ENCODE measurements around the gene FBLN2.

Gene FBLN2

DNA sequence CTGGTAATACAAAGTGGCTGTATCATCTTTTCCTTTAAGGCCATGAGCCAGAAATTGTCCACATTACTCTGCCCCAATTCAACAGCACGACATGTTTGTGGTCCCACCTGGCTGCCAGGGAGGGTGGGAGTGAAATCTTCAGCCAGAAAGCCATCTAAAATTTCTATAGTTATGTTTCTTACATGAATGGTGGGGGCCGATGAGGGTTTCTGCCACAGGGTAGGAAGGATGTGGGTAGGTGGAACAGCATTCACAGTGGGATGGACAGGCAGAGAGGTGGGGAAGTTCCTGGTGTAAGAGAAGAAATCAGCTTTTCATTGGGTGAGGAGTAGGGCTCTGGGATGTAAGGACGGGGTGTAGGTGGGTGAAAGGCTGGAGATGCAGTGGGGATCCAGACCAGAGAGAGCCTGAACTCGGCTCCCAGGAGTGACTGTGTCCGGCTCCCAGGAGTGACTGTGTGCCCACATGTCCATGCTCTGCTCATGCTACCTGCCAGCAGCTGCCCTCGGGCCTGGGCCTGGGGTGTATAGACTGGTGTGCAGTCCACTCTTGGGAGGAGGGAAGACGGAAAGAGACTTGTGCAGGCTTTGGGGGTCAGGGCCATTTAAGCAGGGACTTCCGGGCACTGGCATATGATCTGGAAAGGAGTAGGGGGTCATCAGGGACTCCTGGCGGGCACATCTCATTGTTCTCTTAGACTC is 3.8 kb upstream of the FBLN2 start:
- TF ChIP-seq, protein P1, sequence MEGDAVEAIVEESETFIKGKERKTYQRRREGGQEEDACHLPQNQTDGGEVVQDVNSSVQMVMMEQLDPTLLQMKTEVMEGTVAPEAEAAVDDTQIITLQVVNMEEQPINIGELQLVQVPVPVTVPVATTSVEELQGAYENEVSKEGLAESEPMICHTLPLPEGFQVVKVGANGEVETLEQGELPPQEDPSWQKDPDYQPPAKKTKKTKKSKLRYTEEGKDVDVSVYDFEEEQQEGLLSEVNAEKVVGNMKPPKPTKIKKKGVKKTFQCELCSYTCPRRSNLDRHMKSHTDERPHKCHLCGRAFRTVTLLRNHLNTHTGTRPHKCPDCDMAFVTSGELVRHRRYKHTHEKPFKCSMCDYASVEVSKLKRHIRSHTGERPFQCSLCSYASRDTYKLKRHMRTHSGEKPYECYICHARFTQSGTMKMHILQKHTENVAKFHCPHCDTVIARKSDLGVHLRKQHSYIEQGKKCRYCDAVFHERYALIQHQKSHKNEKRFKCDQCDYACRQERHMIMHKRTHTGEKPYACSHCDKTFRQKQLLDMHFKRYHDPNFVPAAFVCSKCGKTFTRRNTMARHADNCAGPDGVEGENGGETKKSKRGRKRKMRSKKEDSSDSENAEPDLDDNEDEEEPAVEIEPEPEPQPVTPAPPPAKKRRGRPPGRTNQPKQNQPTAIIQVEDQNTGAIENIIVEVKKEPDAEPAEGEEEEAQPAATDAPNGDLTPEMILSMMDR (IDR thresholded peaks at IDR 0.05; ENCODE audit: low read depth, low read length) = no peak
- no peak overlapping the region for H3K4me3 ChIP-seq (ENCODE audit: low read depth, low read length)

DNA sequence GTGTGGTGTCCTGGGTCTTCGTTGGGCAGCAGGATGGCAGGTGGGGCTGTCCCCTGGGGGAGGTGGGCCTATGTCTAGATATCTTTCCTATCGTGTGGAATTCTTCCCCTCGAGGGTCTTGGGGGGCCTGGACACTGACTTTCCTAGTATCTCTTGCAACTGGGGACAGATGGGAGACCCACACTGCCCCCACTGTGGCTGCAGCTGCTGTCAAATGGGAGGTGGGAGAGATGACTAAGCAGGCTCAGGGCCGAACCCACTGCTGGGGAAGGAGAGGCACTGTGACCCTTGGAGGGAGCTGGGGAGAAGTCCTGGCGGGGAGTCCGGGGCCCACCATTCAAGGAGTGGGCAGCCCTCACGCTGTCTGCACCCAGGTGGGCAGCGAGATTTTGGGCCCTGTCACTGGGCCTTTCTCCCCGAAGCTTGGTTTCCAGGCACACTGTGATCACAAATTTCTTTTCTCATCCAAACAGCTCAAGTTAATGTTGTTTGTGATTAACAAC is 2.9 kb upstream of the FBLN2 start:
- no peak overlapping the region for H3K4me3 ChIP-seq (ENCODE audit: low read depth, low read length)
- TF ChIP-seq, protein P1 (IDR thresholded peaks at IDR 0.05; ENCODE audit: low read depth, low read length) = no peak

DNA sequence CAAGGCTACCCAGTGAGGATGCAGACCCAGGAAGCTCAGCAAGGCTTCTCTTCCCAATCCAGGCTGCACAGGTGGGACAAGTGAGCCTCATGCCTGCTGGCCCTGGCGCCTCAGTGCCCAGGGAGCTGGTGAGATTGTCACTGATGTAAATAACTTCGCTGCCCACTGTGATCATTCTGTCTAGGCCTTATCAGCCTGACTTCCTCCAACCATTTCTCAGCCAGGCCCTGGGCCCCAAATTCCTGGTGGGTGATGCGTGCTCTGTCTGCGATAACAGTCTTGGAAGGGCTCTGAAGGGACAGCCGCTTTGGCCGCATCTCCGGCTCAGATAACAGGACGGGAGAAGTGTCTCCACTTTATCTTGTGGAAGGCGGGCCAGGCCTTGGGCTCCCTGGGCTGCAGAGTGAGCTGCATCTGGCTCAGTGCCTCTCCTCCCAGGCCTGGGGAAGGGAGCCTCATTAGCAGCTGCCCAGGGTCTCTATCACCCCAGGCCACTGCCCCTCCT is 2.2 kb upstream of the FBLN2 start:
- H3K4me3 ChIP-seq (ENCODE audit: low read depth, low read length) = no peak overlapping the region
- TF ChIP-seq, protein P1 (IDR thresholded peaks at IDR 0.05; ENCODE audit: low read depth, low read length) = no peak

DNA sequence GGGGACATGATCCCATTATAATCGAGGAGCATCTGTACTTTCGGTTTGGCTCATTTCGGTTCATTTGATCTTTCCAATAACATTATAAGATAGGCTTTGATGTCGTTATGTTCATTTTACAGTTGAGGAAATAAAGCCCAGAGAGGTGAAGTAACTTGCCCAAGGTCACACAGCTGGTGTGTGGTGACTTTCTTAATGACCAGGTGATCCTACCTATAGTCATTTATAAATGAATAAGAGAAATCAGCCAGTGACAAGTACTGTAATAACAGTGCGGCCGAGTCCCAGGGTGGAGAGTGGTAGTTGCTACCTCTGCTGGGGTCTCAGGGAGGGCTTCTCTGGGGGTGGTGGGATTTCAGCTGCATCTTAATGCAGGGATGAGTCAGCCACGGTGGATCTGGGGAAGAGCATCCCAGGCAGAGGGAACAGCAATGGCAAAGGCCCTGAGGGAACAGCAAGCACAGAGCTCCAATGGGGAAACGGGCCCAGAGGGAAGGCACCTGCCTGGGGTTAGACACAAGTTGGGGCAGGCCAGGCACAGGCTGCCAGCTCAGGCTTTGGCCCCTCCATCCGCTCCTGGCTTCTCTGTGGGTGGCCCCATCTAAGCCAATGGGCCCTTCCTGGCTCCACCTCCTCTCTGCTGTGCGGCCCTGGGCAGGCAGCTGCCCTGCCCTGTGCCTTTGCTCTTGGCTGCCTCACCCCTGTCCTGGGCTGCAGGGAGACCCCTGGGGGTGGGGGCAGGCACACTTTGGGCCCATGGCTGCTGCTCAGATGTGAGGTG is 1.1 kb upstream of the FBLN2 start:
- H3K4me3 ChIP-seq (ENCODE audit: low read depth, low read length) = no peak overlapping the region
- TF ChIP-seq, protein P1 (IDR thresholded peaks at IDR 0.05; ENCODE audit: low read depth, low read length) = no peak

DNA sequence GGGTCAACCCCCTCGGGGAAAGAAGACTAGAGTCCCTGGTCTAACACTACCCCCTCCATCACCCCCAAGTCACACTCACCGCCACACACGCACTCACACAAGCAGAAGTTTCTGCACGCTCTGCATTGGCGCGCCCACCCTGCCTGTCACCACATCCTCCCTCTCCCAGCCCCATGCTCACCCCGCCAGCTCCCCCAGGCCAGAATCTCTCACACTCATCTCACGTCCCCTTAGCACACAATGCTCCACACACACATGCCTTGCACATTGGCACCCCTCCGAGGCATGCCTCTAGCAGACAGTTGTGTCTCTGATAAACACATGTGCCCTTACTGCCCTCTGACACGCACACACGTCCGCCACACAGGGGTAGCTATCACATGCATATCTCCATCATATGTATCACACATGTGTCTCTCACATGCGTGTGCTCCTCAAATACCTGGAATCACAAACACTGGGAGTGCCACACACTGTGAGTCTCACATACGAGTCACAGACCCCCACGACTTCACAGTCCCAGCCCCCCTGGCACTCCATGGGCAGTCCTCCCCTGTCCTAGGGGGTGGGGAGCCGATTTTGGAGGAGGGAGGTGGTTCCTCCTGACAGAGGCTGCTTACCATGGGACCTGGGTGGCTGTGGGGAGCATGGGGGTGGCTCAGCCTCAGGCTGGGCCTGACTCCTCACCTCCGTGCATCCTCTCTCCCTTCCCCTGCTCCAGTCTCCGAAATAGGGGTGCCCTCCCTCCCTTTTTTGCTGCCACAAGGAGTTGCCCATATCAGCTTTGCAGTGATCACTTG is 898 bp downstream of the FBLN2 start:
- no peak overlapping the region for H3K4me3 ChIP-seq (ENCODE audit: low read depth, low read length)
- TF ChIP-seq, protein P1 (IDR thresholded peaks at IDR 0.05; ENCODE audit: low read depth, low read length) = no peak

DNA sequence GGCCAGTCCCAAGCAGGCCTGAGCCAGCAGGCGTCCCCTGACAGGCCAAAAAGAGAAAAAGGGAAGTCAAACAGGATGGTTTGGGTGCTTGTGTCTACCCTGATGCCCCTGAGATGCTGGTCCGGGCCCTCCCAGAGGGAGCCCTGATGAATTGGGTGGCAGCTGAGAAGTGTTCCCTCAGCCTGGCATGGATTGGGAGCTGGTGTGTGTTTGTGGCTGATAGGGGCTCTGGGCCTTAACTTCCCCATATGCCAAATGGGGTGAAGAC is 1.4 kb downstream of the FBLN2 start:
- TF ChIP-seq, protein P1 (IDR thresholded peaks at IDR 0.05; ENCODE audit: low read depth, low read length) = no peak
- H3K4me3 ChIP-seq (ENCODE audit: low read depth, low read length) = no peak overlapping the region
